SK-N-SH (cell line): ENCODE results near the gene AGAP1. TPM values are rescaled to one million over a fixed set of nuclear protein-coding genes. Genes with fewer than 3 reads are reported as not detected.

Experiments used
- CTCF ChIA-PET: fragments of 300-600, 350-600 bp; formaldehyde crosslinking; extraction: SDS; loops from one replicate; lab custom pipeline; 2021; lab: Yijun Ruan, JAX
- POLR2A ChIA-PET: fragments of 350-600 bp; sonication (Branson Sonifier 250); formaldehyde crosslinking; extraction: SDS; loops from one replicate; lab custom pipeline; 2020; ENCODE audit warnings: antibody characterized with exemption, inconsistent platforms; lab: Yijun Ruan, JAX
- DNase-seq: peaks from one replicate; pipeline ENCODE4 v3.0.0; 2012
- H2AFZ ChIP-seq: fragments of 200-600 bp; sonication (generic); 2 replicates; pipeline ENCODE4 v1.8.1; 2016; ENCODE audit warnings: antibody characterized with exemption, mild to moderate bottlenecking, low read depth
- H3F3A ChIP-seq: fragments of 200-600 bp; sonication (generic); replicated peaks from 2 replicates; pipeline ENCODE3; 2016; ENCODE audit warnings: antibody characterized with exemption, mild to moderate bottlenecking; ENCODE audit not compliant: insufficient read depth
- H3K27ac ChIP-seq, 2 experiments: fragments of 200-500 bp in 1 of 2; fragments of 200-600 bp in 1 of 2; sonication (Bioruptor generic) in 1 of 2; sonication (generic), shearing (Covaris generic) in 1 of 2; 2 replicates each; pipeline versions ENCODE4 v1.5.1 to v1.6.1; 2014 to 2016; ENCODE audit warnings: low read depth in 2 of 2, inconsistent platforms in 1 of 2, low read length in 1 of 2, mild to moderate bottlenecking in 1 of 2, mixed read lengths in 1 of 2
- H3K27me3 ChIP-seq: fragments of 200-600 bp; sonication (generic), shearing (Covaris generic); 2 replicates; pipeline ENCODE4 v1.6.1; 2016; ENCODE audit warnings: mixed run types; ENCODE audit not compliant: insufficient read depth
- H3K36me3 ChIP-seq, 2 experiments: fragments of 200-500 bp in 1 of 2; fragments of 200-600 bp in 1 of 2; sonication (Bioruptor generic) in 1 of 2; sonication (generic) in 1 of 2; replicated peaks in 1 of 2; 2 replicates each; pipeline versions ENCODE3 to v1.5.1; 2014 to 2016; ENCODE audit warnings: low read length in 1 of 2, mild to moderate bottlenecking in 1 of 2; ENCODE audit not compliant: insufficient read depth in 2 of 2, control insufficient read depth in 1 of 2
- H3K4me1 ChIP-seq, 2 experiments: fragments of 200-500 bp in 1 of 2; fragments of 200-600 bp in 1 of 2; sonication (Bioruptor generic) in 1 of 2; sonication (generic), shearing (Covaris generic) in 1 of 2; 2 replicates each; pipeline versions ENCODE4 v1.5.1 to v1.6.1; 2014 to 2016; ENCODE audit warnings: low read depth in 1 of 2, low read length in 1 of 2, mixed run types in 1 of 2; ENCODE audit not compliant: insufficient read depth in 2 of 2, control insufficient read depth in 1 of 2
- H3K4me2 ChIP-seq: fragments of 200-600 bp; sonication (generic), shearing (Covaris generic); 2 replicates; pipeline ENCODE4 v1.6.1; 2017; ENCODE audit warnings: mixed run types
- H3K4me3 ChIP-seq, 2 experiments: fragments of 200-500 bp in 1 of 2; fragments of 200-600 bp in 1 of 2; sonication (Bioruptor generic) in 1 of 2; sonication (generic), shearing (Covaris generic) in 1 of 2; 2 replicates each; pipeline versions ENCODE4 v1.5.1 to v1.8.1; 2014 to 2016; ENCODE audit warnings: low read depth in 2 of 2, inconsistent platforms in 1 of 2, low read length in 1 of 2, mild to moderate bottlenecking in 1 of 2, mixed read lengths in 1 of 2, moderate library complexity in 1 of 2
- H3K79me2 ChIP-seq: fragments of 200-600 bp; sonication (generic); 2 replicates; pipeline ENCODE4 v1.8.1; 2017; ENCODE audit warnings: mild to moderate bottlenecking; ENCODE audit not compliant: insufficient read depth
- H3K9ac ChIP-seq: fragments of 200-600 bp; sonication (generic); 2 replicates; pipeline ENCODE4 v1.6.1; 2017; ENCODE audit warnings: mixed run types
- H3K9me2 ChIP-seq: fragments of 200-600 bp; sonication (generic); 2 replicates; pipeline ENCODE4 v1.6.1; 2017; ENCODE audit warnings: mixed run types
- H3K9me3 ChIP-seq: fragments of 200-600 bp; sonication (generic); 2 replicates; pipeline ENCODE4 v1.6.1; 2017; ENCODE audit warnings: mixed run types, mild to moderate bottlenecking, moderate library complexity
- H4K20me1 ChIP-seq: fragments of 200-600 bp; sonication (generic); 2 replicates; pipeline ENCODE4 v1.6.1; 2017; ENCODE audit warnings: mild to moderate bottlenecking, mixed run types; ENCODE audit not compliant: insufficient read depth
- EP300 ChIP-seq, 2 experiments: IDR thresholded peaks; 2 replicates each; pipeline versions ENCODE4 v1.4.0 to v1.6.1; 2012; ENCODE audit warnings: borderline replicate concordance in 1 of 2, low read depth in 1 of 2, low read length in 1 of 2
- GATA2 ChIP-seq: sonication (generic); formaldehyde crosslinking; IDR thresholded peaks from 2 replicates; pipeline ENCODE4 v1.5.0; 2020; ENCODE audit warnings: mild to moderate bottlenecking, missing genetic modification reagents
- JUND ChIP-seq: IDR thresholded peaks from 2 replicates; pipeline ENCODE4 v1.4.0; 2012
- MXI1 ChIP-seq: IDR thresholded peaks from 2 replicates; pipeline ENCODE4 v1.6.1; 2012; ENCODE audit warnings: mild to moderate bottlenecking, low read depth, low read length, improper control_type of control experiment
- NRF1 ChIP-seq: IDR thresholded peaks from 2 replicates; pipeline ENCODE4 v1.6.1; 2012; ENCODE audit warnings: low read depth, mild to moderate bottlenecking, low read length
- POLR2AphosphoS5 ChIP-seq: IDR thresholded peaks from 2 replicates; pipeline ENCODE4 v1.6.1; 2012; ENCODE audit warnings: low read depth, low read length
- RCOR1 ChIP-seq: fragments of 150-350 bp; IDR thresholded peaks from 2 replicates; pipeline ENCODE4 v1.6.1; 2017; ENCODE audit warnings: antibody characterized with exemption, low read length
- RXRA ChIP-seq: IDR thresholded peaks from 2 replicates; pipeline ENCODE4 v1.4.0; 2012; ENCODE audit warnings: low read depth, mild to moderate bottlenecking, borderline replicate concordance
- SMC3 ChIP-seq: IDR thresholded peaks from 2 replicates; pipeline ENCODE4 v1.6.1; 2012; ENCODE audit warnings: low read depth, low read length, improper control_type of control experiment
- TEAD4 ChIP-seq: IDR thresholded peaks from 2 replicates; pipeline ENCODE4 v1.4.0; 2012; ENCODE audit warnings: mild to moderate bottlenecking, borderline replicate concordance; ENCODE audit not compliant: insufficient read depth
- WGBS: methylation state at CpG from one replicate; pipeline ENCODE4 v1.1.6; 2017; ENCODE audit warnings: low lambda C conversion rate; 5-methylcytosine and 5-hydroxymethylcytosine counted together
- polyA plus RNA-seq, 3 experiments: library from polyadenylated mRNA; depleted of rRNA; stranded (reverse); fragments of >200 nt; gene quantifications; 2 replicates each; pipeline ENCODE4 v1.2.3, GENCODE V29; 2012
- TF ChIP-seq, protein P1 (sequence below): IDR thresholded peaks from 2 replicates; pipeline ENCODE4 v1.6.1; 2012; ENCODE audit warnings: mild to moderate bottlenecking, low read depth, low read length, moderate library complexity
- TF ChIP-seq, protein P2 (sequence below): IDR thresholded peaks from 2 replicates; pipeline ENCODE4 v1.4.0; 2012; ENCODE audit warnings: low read depth
- TF ChIP-seq, protein P3 (sequence below): fragments of 200-600 bp; sonication (generic); IDR thresholded peaks from 2 replicates; pipeline ENCODE4 v1.6.1; 2017; ENCODE audit warnings: antibody characterized with exemption, mild to moderate bottlenecking, moderate library complexity
- TF ChIP-seq, protein P4 (sequence below): fragments of 150-350 bp; IDR thresholded peaks from 2 replicates; pipeline ENCODE4 v1.6.1; 2016; ENCODE audit warnings: mild to moderate bottlenecking, low read depth, low read length

Gene AGAP1
- polyA plus RNA-seq, 1 of the 3 experiments (the other 2 are of a cell fraction) = 8.8 TPM

DNA sequence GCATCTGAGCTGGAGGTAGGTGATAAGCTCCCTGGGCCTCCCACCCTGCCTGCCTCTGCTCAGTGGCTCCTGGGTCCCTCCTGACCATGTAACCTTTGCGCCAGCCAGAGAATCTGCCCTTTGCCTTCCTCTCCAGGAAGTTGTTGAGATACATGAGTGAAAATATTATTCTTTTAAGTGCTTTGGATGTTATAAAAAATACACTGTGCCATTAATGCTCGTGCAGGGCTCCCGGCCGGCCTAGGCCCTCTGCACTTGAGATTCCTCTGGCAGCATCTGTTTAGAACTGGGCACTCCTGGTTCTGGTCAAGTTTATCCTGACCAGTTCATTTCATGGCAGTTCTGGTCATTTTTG, 18.8 kb downstream of the AGAP1 start (continued):
- TF ChIP-seq, protein P1, sequence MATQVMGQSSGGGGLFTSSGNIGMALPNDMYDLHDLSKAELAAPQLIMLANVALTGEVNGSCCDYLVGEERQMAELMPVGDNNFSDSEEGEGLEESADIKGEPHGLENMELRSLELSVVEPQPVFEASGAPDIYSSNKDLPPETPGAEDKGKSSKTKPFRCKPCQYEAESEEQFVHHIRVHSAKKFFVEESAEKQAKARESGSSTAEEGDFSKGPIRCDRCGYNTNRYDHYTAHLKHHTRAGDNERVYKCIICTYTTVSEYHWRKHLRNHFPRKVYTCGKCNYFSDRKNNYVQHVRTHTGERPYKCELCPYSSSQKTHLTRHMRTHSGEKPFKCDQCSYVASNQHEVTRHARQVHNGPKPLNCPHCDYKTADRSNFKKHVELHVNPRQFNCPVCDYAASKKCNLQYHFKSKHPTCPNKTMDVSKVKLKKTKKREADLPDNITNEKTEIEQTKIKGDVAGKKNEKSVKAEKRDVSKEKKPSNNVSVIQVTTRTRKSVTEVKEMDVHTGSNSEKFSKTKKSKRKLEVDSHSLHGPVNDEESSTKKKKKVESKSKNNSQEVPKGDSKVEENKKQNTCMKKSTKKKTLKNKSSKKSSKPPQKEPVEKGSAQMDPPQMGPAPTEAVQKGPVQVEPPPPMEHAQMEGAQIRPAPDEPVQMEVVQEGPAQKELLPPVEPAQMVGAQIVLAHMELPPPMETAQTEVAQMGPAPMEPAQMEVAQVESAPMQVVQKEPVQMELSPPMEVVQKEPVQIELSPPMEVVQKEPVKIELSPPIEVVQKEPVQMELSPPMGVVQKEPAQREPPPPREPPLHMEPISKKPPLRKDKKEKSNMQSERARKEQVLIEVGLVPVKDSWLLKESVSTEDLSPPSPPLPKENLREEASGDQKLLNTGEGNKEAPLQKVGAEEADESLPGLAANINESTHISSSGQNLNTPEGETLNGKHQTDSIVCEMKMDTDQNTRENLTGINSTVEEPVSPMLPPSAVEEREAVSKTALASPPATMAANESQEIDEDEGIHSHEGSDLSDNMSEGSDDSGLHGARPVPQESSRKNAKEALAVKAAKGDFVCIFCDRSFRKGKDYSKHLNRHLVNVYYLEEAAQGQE = no peak
- no peak for TF ChIP-seq SMC3
- TF ChIP-seq POLR2AphosphoS5 = no peak

DNA sequence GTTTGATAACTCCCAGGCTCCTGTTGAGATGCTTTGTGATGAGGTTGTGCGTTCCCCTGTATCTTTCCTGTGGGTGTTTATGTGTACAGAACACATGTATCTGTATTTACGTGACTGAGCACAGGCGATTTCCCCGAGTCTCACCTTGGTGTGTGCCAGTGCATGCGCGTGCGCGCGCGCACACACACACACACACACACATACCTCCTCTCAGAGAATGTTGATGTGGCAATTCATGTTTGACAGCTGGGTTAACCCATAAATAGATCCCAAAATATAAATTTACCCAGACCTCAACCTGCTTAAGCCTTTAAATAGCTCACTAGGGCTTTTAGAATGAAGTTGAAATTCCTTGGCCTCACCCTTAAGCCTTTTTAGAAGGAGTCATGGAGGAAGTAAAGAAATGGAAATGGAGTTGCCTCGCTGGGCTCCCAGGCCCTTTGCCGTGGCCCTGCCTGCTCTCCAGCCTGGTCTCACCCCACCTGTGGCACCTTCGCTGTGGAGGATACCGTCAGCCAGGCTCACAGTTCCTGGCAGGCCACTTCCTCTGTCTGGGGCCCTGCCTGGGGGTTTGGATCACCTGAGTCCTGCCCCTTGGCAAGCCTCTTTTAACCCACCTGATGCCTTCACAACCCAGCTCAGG, 20.3 kb downstream of the AGAP1 start:
- H4K20me1 ChIP-seq = peaks cover 28% of the 10 kb centered on the region
- H3K79me2 ChIP-seq = peaks cover 68% of the 10 kb centered on the region
- CTCF ChIA-PET = interaction anchor here (0.7 to 1.2 kb wide), 5 partner anchors 9 to 79 kb away, joined by 3 to 4 read pairs (median 3); no protein-coding TSS in a partner anchor

More for the DNA sequence above, 20.3 kb downstream of the AGAP1 start:
- H3K4me2 ChIP-seq = no peak overlapping the region
- DNase-seq = no peak
- TF ChIP-seq MXI1 = no peak
- TF ChIP-seq, protein P1 = no peak
- TF ChIP-seq, protein P2, sequence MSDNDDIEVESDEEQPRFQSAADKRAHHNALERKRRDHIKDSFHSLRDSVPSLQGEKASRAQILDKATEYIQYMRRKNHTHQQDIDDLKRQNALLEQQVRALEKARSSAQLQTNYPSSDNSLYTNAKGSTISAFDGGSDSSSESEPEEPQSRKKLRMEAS = no peak
- TF ChIP-seq GATA2 (CRISPR knock-in tag) = no peak
- TF ChIP-seq, protein P3, sequence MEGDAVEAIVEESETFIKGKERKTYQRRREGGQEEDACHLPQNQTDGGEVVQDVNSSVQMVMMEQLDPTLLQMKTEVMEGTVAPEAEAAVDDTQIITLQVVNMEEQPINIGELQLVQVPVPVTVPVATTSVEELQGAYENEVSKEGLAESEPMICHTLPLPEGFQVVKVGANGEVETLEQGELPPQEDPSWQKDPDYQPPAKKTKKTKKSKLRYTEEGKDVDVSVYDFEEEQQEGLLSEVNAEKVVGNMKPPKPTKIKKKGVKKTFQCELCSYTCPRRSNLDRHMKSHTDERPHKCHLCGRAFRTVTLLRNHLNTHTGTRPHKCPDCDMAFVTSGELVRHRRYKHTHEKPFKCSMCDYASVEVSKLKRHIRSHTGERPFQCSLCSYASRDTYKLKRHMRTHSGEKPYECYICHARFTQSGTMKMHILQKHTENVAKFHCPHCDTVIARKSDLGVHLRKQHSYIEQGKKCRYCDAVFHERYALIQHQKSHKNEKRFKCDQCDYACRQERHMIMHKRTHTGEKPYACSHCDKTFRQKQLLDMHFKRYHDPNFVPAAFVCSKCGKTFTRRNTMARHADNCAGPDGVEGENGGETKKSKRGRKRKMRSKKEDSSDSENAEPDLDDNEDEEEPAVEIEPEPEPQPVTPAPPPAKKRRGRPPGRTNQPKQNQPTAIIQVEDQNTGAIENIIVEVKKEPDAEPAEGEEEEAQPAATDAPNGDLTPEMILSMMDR = no peak
- TF ChIP-seq RCOR1 = no peak
- no peak for TF ChIP-seq SMC3
- TF ChIP-seq, protein P4, sequence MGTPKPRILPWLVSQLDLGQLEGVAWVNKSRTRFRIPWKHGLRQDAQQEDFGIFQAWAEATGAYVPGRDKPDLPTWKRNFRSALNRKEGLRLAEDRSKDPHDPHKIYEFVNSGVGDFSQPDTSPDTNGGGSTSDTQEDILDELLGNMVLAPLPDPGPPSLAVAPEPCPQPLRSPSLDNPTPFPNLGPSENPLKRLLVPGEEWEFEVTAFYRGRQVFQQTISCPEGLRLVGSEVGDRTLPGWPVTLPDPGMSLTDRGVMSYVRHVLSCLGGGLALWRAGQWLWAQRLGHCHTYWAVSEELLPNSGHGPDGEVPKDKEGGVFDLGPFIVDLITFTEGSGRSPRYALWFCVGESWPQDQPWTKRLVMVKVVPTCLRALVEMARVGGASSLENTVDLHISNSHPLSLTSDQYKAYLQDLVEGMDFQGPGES = no peak
- no peak for TF ChIP-seq JUND
- no peak for TF ChIP-seq TEAD4
- TF ChIP-seq RXRA = no peak
- TF ChIP-seq EP300 (IDR thresholded peaks at IDR 0.05; ENCODE audit: borderline replicate concordance in 1 of 2, low read depth in 1 of 2, low read length in 1 of 2) = no peak
- TF ChIP-seq NRF1 = no peak
- H3F3A ChIP-seq = no peaks in the 10 kb centered on the region
- no peaks in the 10 kb centered on the region for H3K27me3 ChIP-seq
- H2AFZ ChIP-seq = no peak overlapping the region
- no peaks in the 10 kb centered on the region for H3K36me3 ChIP-seq
- no peak overlapping the region for H3K4me3 ChIP-seq
- H3K9me3 ChIP-seq = no peaks in the 10 kb centered on the region
- H3K9ac ChIP-seq = no peak overlapping the region
- WGBS = 90% methylated on average over 11 of the region's 14 CpGs
- H3K9me2 ChIP-seq = no peaks in the 10 kb centered on the region
- POLR2A ChIA-PET = no interaction called here
- H3K4me1 ChIP-seq = peaks cover 3% of the 10 kb centered on the region in 2 experiments; a peak in 1 of 4 replicates
- no peak overlapping the region for H3K27ac ChIP-seq
